HCT116 (cell line): Measurements from ENCODE around the gene TMSB4X.

ENCODE experiments used
- CEBPB ChIP-seq: IDR thresholded peaks from 2 replicates; pipeline ENCODE4 v1.6.1; 2012; ENCODE audit warnings: low read depth
- CTCF ChIP-seq, 3 experiments: fragments of 200-600 bp in 1 of 3; sonication (generic) in 1 of 3; IDR thresholded peaks in 2 of 3; conservative IDR thresholded peaks in 1 of 3; 2 replicates each; pipeline ENCODE4 v1.5.1; 2012 to 2017; ENCODE audit warnings: low read depth in 2 of 3, low read length in 2 of 3, antibody characterized with exemption in 1 of 3, borderline replicate concordance in 1 of 3, control low read depth in 1 of 3, mild to moderate bottlenecking in 1 of 3, mixed read lengths in 1 of 3, mixed run types in 1 of 3, moderate library complexity in 1 of 3; ENCODE audit not compliant: insufficient read depth in 1 of 3
- EZH2 ChIP-seq: fragments of 200-600 bp; sonication (generic); IDR thresholded peaks from 2 replicates; pipeline ENCODE4 v1.6.1; 2017; ENCODE audit warnings: antibody characterized with exemption, mixed run types
- EZH2phosphoT487 ChIP-seq: fragments of 200-600 bp; IDR thresholded peaks from 2 replicates; pipeline ENCODE4 v1.6.1; 2018; ENCODE audit warnings: antibody characterized with exemption, borderline replicate concordance
- MAX ChIP-seq: IDR thresholded peaks from 2 replicates; pipeline ENCODE4 v1.6.1; 2012
- POLR2A ChIP-seq: IDR thresholded peaks from 2 replicates; pipeline ENCODE4 v1.7.0; 2011; ENCODE audit warnings: borderline replicate concordance; ENCODE audit not compliant: insufficient read depth, insufficient read length; ENCODE audit errors: extremely low read depth
- POLR2AphosphoS5 ChIP-seq: IDR thresholded peaks from 2 replicates; pipeline ENCODE4 v1.6.1; 2011; ENCODE audit warnings: mild to moderate bottlenecking, low read depth, low read length, moderate library complexity
- REST ChIP-seq: IDR thresholded peaks from 2 replicates; pipeline ENCODE4 v1.6.1; 2012; ENCODE audit warnings: low read depth
- SIN3A ChIP-seq: IDR thresholded peaks from 2 replicates; pipeline ENCODE4 v1.6.1; 2012; ENCODE audit warnings: low read depth
- SP1 ChIP-seq: IDR thresholded peaks from 2 replicates; pipeline ENCODE4 v1.6.1; 2012; ENCODE audit warnings: low read depth
- YY1 ChIP-seq: IDR thresholded peaks from 2 replicates; pipeline ENCODE4 v1.6.1; 2011; ENCODE audit warnings: low read length, low read depth, moderate library complexity, mild to moderate bottlenecking; ENCODE audit not compliant: insufficient replicate concordance; ENCODE audit errors: extremely low read depth
- ZNF274 ChIP-seq: fragments of 200-500 bp; sonication (Bioruptor generic); IDR thresholded peaks from 2 replicates; pipeline ENCODE4 v1.6.1; 2014; ENCODE audit warnings: mild to moderate bottlenecking, low read depth, low read length, inconsistent platforms

GRCh38 chrX:12967711-12968465, 7.0 kb upstream of the TMSB4X start:
- TF ChIP-seq POLR2A (no peak), CTCF (IDR thresholded peaks at IDR 0.05 in 2 of 3, conservative IDR thresholded peaks at IDR 0.05 in 1 of 3; ENCODE audit: borderline replicate concordance in 1 of 3, insufficient read depth in 1 of 3, low read depth in 2 of 3, low read length in 2 of 3) (no peak), EZH2 (no peak), POLR2AphosphoS5 (no peak), MAX (no peak), YY1 (no peak), EZH2phosphoT487 (no peak), ZNF274 (no peak), SIN3A (no peak), REST (no peak), SP1 (no peak), CEBPB (no peak)
